GM19240 (cell line): ENCODE measurements around the gene TIMP2.

Source experiments
- DNase-seq: peaks from one replicate; pipeline ENCODE4 v3.0.0; 2011; ENCODE audit warnings: low spot score; ENCODE audit not compliant: insufficient read length

The TIMP2 gene

DNA sequence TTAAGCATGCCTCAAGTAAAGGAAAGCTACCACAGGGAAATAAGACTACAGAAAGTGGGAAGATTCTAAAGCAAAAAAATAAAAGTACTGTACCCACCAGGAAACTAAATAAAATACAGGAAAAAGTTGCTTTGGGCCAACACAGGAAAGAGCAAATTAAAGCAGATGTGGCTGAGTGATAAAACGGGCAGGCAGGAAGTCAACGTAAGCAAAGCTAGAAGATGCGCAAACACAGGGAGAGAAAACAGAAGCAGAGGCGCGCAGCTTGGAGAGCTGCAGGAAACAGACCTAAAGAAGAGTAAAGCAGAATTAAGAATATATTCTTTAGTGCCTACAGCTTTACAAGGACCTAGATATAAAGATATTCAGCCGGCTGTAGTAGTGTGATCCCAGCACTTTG lies 106.3 kb downstream of the TIMP2 start:
- DNase-seq, result no peak

DNA sequence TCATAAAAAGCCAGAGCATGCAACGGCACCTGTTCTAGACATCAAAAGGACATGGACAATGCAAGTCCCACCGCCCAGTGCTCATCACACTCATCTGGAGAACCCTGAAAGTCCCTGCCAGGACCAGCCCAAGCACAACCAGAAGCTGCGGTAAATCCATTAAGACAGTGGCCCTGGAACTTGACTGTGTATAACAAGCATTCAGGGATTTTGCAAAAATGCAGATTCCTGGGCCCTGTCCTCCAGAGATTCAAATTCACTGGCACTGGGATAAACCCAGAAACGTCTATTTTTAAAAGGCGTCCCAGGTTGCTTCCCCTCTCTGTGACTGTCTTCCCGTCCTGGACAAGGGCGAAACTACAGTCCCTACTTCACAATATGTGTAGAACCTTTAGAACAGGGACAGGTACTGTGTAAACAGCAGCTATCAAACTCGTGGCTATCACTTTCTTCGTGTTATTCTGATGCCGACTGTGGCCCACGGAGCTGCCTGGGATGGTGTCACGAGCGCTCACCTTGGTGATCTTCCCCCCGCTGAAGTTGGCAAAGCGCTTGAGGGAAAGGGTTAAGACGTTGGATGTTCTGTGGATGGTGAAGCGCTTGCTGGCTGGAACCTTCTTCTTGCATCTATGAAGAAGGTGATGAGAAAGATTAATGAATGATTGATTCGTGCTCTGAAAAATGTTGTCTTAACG lies 106.9 kb downstream of the TIMP2 start:
- DNase-seq, result no peak

DNA sequence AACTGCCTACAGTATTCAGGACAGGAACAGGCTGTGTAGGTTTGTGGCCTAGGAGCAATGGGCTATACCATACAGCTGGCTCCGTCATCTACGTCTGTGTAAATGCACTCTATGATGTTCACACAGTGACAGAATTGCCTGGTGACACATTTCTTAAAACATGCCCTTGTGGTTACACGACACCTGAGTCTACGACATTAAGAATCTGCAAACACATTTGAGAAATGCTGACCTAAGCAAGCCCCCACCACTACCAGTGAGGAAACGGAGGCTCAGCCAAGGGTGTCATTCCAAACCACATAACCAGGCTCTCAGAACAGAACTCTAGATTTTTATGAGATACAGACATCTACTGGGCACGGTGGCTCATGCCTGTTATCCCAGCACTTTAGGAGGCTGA lies 108.1 kb downstream of the TIMP2 start:
- DNase-seq, result no peak

DNA sequence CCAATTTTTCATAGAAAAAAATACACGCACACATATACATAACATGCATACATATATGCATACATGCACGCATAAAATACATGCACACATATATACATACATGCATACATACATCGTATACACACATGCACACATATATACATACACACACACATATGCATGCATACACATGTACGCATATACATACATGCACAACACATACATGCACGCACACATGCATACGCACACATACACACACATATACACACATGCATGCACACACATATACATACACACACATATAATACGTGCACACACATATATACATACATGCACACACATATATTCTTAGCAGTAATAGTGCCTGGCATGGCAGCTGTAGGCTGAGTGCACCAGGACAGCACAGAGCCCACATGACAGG lies 109.5 kb downstream of the TIMP2 start:
- DNase-seq, result no peak

DNA sequence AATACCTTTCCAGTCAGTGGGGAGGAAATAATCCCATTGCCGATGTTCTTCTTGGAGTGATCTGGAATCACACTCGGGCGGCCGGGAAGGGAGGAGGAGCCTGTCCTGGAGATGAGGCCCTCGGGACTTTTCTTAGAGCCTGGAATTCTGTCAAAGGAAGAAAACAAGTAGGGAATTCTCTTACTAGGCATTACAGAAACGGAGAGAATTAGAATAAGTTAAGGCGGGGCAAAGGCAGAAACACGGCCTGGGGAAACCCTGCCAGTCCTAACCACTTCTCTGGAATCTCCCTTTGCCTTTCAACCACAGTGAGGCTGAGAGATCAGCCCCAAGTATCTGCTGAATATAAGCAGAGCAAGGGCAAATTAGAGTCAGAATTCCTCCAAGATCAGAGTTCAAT lies 112.3 kb downstream of the TIMP2 start:
- no peak for DNase-seq

DNA sequence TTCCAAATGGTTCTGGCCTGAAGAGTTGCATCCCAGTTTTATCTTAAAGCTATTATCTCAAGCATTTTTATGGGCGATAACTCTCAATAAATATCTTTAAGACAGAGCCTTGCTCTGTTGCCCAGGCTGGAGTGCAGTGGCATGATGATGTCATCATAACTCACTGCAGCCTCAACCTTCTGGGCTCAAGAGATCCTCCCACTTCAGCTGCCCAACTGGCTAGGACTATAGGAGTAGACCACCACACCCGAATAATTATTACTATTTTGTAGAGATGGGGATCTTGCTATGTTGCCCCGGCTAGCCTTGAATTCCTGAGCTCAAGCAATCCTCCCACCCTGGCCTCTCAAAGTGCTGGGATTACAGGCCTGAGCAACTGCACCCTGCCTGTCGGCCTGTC lies 117.0 kb downstream of the TIMP2 start:
- DNase-seq, result no peak

DNA sequence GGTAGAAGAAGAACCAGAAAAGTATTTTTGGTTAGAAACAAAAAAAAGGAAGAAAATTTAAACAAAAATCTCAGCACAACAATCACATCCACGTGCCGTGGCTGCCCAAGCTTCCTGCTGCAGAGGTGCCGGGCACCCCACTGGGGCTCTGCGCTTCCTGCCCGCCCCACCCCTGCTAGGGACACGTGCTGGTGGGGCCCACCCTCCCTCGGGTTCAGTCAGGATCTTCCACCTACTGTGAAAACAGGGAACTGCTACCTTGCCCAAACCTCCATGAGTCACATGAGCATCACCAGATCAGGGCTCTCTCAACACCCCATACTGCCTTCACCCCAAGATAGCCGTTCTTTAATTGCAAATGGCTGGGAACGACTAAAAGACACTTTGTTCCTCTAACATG lies 118.7 kb downstream of the TIMP2 start:
- no peak for DNase-seq

DNA sequence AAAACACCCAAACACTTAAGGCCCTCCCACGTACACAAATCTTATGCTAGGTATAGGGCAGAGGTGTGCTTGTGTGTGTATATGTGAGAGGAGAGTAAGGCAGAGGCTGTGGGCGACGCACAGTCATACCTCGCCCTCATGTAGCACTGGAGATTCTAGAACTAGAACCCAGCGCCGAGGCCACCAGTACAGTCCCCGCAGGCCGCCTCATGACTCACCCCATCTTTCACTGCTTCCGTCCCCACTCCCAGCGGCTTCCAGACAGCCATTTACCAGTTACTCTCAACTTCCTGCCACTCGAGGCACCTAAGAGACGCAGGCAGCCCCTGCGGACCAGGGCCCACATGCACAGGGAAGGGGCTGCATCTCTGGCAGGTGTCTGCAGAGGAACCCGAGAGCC lies 119.9 kb downstream of the TIMP2 start:
- no peak for DNase-seq

DNA sequence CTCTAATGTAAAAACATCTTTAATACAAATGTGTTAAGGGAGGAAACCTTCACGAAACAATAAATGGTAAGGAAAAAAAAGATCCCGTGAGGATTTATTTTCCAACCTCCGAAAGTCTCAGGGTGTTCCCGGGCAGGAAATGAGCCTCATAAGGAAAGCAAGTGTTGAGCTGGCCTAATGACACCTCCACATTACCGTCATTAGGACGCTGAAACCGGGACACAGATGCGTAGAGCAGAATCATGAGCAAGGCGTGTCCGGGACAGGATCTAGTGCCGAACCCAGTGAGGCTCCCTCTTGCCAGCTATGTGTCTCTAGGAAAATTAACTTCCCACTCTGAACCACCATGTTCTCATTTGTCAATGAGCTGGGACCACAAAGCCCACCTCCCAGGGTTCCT lies 120.4 kb downstream of the TIMP2 start:
- no peak for DNase-seq

DNA sequence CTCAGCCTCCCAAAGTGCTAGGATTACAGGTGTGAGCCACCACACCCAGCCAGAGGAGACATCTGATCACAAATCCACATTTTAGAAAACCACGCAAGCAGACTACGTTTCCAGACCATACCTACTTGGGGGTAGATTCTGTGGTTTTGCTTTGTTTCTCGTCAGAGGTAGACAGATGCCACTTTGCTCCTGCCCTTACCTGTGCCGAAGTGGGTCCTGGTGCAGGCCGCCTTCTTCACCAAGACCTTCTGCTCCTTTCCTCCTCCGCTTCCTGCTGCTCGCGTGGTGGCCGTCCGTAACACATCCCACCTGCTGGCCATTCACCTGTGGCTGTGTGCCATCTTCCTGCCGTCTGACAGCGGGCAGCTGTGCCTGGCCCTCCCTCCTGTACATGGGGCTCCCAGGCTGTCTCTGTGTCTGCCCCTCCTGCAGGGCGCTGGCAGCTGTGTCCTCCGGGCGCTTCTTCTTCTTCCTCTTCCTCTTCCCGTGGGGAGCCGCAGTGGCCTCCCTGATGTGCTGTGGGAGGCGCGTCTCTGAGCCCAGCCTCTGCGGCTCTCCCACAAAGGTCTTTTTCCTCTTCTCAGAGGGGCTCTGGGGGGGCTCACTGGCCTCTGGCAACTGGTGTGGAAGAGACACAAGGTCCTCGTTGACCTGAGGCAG lies 121.9 kb downstream of the TIMP2 start:
- DNase-seq, result no peak
